Neural progenitor cell (in vitro differentiated cells): Measurements from ENCODE around the gene TSHZ2. TPM values are rescaled to one million over a fixed set of nuclear protein-coding genes. Genes with fewer than 3 reads are reported as not detected.

Experiments
- DNase-seq: peaks from one replicate; pipeline ENCODE4 v3.0.0-alpha.2; 2016; ENCODE audit warnings: low spot score
- H2AFZ ChIP-seq: fragments of 200-600 bp; sonication (generic); replicated peaks from 2 replicates; pipeline ENCODE4 v1.6.1; 2016; ENCODE audit warnings: antibody characterized with exemption
- H3F3A ChIP-seq: fragments of 200-600 bp; sonication (generic); 2 replicates; pipeline ENCODE4 v1.6.1; 2016; ENCODE audit warnings: antibody characterized with exemption, low read depth
- H3K27ac ChIP-seq: fragments of 200-600 bp; sonication (generic); 2 replicates; pipeline ENCODE4 v1.5.1; 2016; ENCODE audit warnings: mild to moderate bottlenecking
- H3K27me3 ChIP-seq: fragments of 200-600 bp; sonication (generic); 2 replicates; pipeline ENCODE4 v1.6.1; 2016; ENCODE audit warnings: mild to moderate bottlenecking, moderate library complexity
- H3K36me3 ChIP-seq: fragments of 200-600 bp; sonication (generic); 2 replicates; pipeline ENCODE4 v1.5.1; 2016
- H3K4me1 ChIP-seq: fragments of 200-600 bp; sonication (generic); 2 replicates; pipeline ENCODE4 v1.6.1; 2016; ENCODE audit warnings: mixed run types
- H3K4me2 ChIP-seq: fragments of 200-600 bp; sonication (generic); 2 replicates; pipeline ENCODE4 v1.6.1; 2016
- H3K4me3 ChIP-seq: fragments of 200-600 bp; sonication (generic); 2 replicates; pipeline ENCODE4 v1.5.1; 2016
- H3K79me2 ChIP-seq: fragments of 200-600 bp; sonication (generic); 2 replicates; pipeline ENCODE4 v1.6.1; 2016; ENCODE audit warnings: low read depth
- H3K9ac ChIP-seq: fragments of 200-600 bp; sonication (generic); 2 replicates; pipeline ENCODE4 v1.6.1; 2016
- H3K9me3 ChIP-seq: fragments of 200-600 bp; sonication (generic); 2 replicates; pipeline ENCODE4 v1.5.1; 2016; ENCODE audit warnings: low read depth
- H4K20me1 ChIP-seq: fragments of 200-600 bp; sonication (generic); 2 replicates; pipeline ENCODE4 v1.6.1; 2016; ENCODE audit warnings: low read depth
- H3K27ac Mint-ChIP-seq: 3 replicates; pipeline ENCODE4 v1.8.0; 2021; ENCODE audit warnings: mixed read lengths
- H3K27me3 Mint-ChIP-seq: 2 replicates; pipeline ENCODE4 v1.8.0; 2022; ENCODE audit warnings: low read depth, mild to moderate bottlenecking, inconsistent platforms, moderate library complexity, mixed read lengths; ENCODE audit not compliant: insufficient read depth
- H3K36me3 Mint-ChIP-seq: 3 replicates; pipeline ENCODE4 v1.8.0; 2021; ENCODE audit warnings: mixed read lengths
- H3K4me1 Mint-ChIP-seq: 3 replicates; pipeline ENCODE4 v1.8.0; 2021; ENCODE audit warnings: mixed read lengths
- H3K4me3 Mint-ChIP-seq: 3 replicates; pipeline ENCODE4 v1.8.0; 2021; ENCODE audit warnings: mild to moderate bottlenecking, moderate library complexity, mixed read lengths
- H3K9me3 Mint-ChIP-seq: 3 replicates; pipeline ENCODE4 v1.8.0; 2020; ENCODE audit warnings: mixed read lengths
- CTCF ChIP-seq: fragments of 200-600 bp; sonication (generic); IDR thresholded peaks from 2 replicates; pipeline ENCODE4 v1.5.1; 2017; ENCODE audit warnings: antibody characterized with exemption, mild to moderate bottlenecking
- EZH2 ChIP-seq: fragments of 200-600 bp; sonication (generic); IDR thresholded peaks from 2 replicates; pipeline ENCODE4 v1.6.1; 2017; ENCODE audit warnings: antibody characterized with exemption, mild to moderate bottlenecking, moderate library complexity
- EZH2phosphoT487 ChIP-seq: fragments of 200-600 bp; sonication (generic); IDR thresholded peaks from 2 replicates; pipeline ENCODE4 v1.6.1; 2017; ENCODE audit warnings: antibody characterized with exemption
- total RNA-seq: library from RNA; depleted of rRNA; stranded (reverse); fragments of >200 nt; gene quantifications from 2 replicates; pipeline ENCODE4 v1.2.3, GENCODE V29; 2015; ENCODE audit warnings: low replicate concordance

Gene TSHZ2
- total RNA-seq, 1 donor from 2014 or later: 1.8 TPM

GRCh38 chr20:53371216-53371615, 399.1 kb downstream of the TSHZ2 start:
- Histone ChIP-seq H3K79me2 (no peaks in the 10 kb centered on the region), H2AFZ (no peak overlapping the region), H3K9ac (no peak overlapping the region), H3K27me3 (no peaks in the 10 kb centered on the region), H3K36me3 (no peaks in the 10 kb centered on the region), H3K4me1 (peaks cover 2% of the 10 kb centered on the region), H4K20me1 (no peaks in the 10 kb centered on the region), H3F3A (peaks cover under 1% of the 10 kb centered on the region), H3K27ac (no peak overlapping the region), H3K4me3 (no peak overlapping the region), H3K4me2 (no peak overlapping the region), H3K9me3 (no peaks in the 10 kb centered on the region)
- TF ChIP-seq EZH2: no peak
- TF ChIP-seq CTCF: no peak
- no peak for TF ChIP-seq EZH2phosphoT487
- no peak for DNase-seq
- Mint-ChIP-seq H3K9me3 (no peaks in the 10 kb centered on the region), H3K27me3 (peaks cover 8% of the 10 kb centered on the region), H3K4me3 (no peak overlapping the region), H3K4me1 (peaks cover 34% of the 10 kb centered on the region), H3K36me3 (no peaks in the 10 kb centered on the region), H3K27ac (peak overlapping the region; percentile 68)

GRCh38 chr20:53376021-53376420, 403.9 kb downstream of the TSHZ2 start:
- no peak for DNase-seq

GRCh38 chr20:53379014-53379832, 407.1 kb downstream of the TSHZ2 start:
- Histone ChIP-seq H3K4me3 (no peak overlapping the region), H3K79me2 (no peaks in the 10 kb centered on the region), H3K36me3 (no peaks in the 10 kb centered on the region), H3K27me3 (no peaks in the 10 kb centered on the region), H3F3A (no peaks in the 10 kb centered on the region), H3K9ac (no peak overlapping the region), H3K27ac (no peak overlapping the region), H4K20me1 (no peaks in the 10 kb centered on the region), H3K4me1 (peaks cover 8% of the 10 kb centered on the region), H2AFZ (no peak overlapping the region), H3K4me2 (no peak overlapping the region), H3K9me3 (no peaks in the 10 kb centered on the region)
- Mint-ChIP-seq H3K9me3 (no peaks in the 10 kb centered on the region), H3K4me3 (no peak overlapping the region), H3K4me1 (peaks cover 28% of the 10 kb centered on the region), H3K27me3 (no peaks in the 10 kb centered on the region), H3K27ac (no peak overlapping the region), H3K36me3 (no peaks in the 10 kb centered on the region)
- TF ChIP-seq EZH2phosphoT487 (no peak), EZH2 (no peak), CTCF (no peak)
- DNase-seq: no peak

More at GRCh38 chr20:53376021-53376420, 403.9 kb downstream of the TSHZ2 start:
- H3K4me2 ChIP-seq: no peak overlapping the region
- no peak overlapping the region for H2AFZ ChIP-seq
- no peaks in the 10 kb centered on the region for H3F3A ChIP-seq
- H3K4me3 Mint-ChIP-seq: no peak overlapping the region
- H3K9ac ChIP-seq: no peak overlapping the region
- no peaks in the 10 kb centered on the region for H3K9me3 ChIP-seq
- no peak overlapping the region for H3K27ac ChIP-seq
- TF ChIP-seq CTCF (no peak), EZH2 (no peak), EZH2phosphoT487 (no peak)
- no peaks in the 10 kb centered on the region for H4K20me1 ChIP-seq
- H3K36me3 Mint-ChIP-seq: no peaks in the 10 kb centered on the region
- no peaks in the 10 kb centered on the region for H3K9me3 Mint-ChIP-seq
- no peak overlapping the region for H3K4me3 ChIP-seq
- no peak overlapping the region for H3K27ac Mint-ChIP-seq
- peaks cover 29% of the 10 kb centered on the region for H3K4me1 Mint-ChIP-seq
- no peaks in the 10 kb centered on the region for H3K27me3 ChIP-seq
- H3K4me1 ChIP-seq: peaks cover 8% of the 10 kb centered on the region
- no peaks in the 10 kb centered on the region for H3K79me2 ChIP-seq
- H3K27me3 Mint-ChIP-seq: peaks cover 5% of the 10 kb centered on the region
- H3K36me3 ChIP-seq: no peaks in the 10 kb centered on the region
